Lower leg skin (tissue), 4 donors: ENCODE data around the gene MEAK7. TPM values are rescaled to one million over a fixed set of nuclear protein-coding genes. Genes with fewer than 3 reads are reported as not detected.
"Not testable (repeated sequence)": the region's sequence is repeated elsewhere in the genome, so short reads cannot be mapped to it uniquely, and the experiment has no call there.

ENCODE experiments used
- DNase-seq, 2 donors: peaks; one replicate each; pipeline ENCODE4 v3.0.0-alpha.2; 2019; ENCODE audit warnings: low spot score in 2 of 2
- H3K4me3 ChIP-seq: fragments of 200-600 bp; sonication (generic); 2 replicates; pipeline ENCODE4 v1.5.1; 2017; ENCODE audit warnings: mild to moderate bottlenecking, low read depth; ENCODE audit not compliant: poor library complexity, severe bottlenecking
- CTCF ChIP-seq, 3 donors: fragments of 450-650 bp; IDR thresholded peaks; one replicate each; pipeline ENCODE4 v1.5.1; 2016; ENCODE audit warnings: antibody characterized with exemption in 3 of 3, mild to moderate bottlenecking in 3 of 3, moderate library complexity in 2 of 3
- POLR2A ChIP-seq, 2 donors: fragments of 450-650 bp; IDR thresholded peaks; one replicate each; pipeline ENCODE4 v1.6.1; 2016 to 2017; ENCODE audit warnings: antibody characterized with exemption in 2 of 2, mild to moderate bottlenecking in 1 of 2, moderate library complexity in 1 of 2
- WGBS, 2 donors: methylation state at CpG; one replicate each; pipeline ENCODE4 v1.1.5; 2018; 5-methylcytosine and 5-hydroxymethylcytosine counted together
- intact Hi-C: fragments of 100-400 bp; cut with DNase I; formaldehyde crosslinking; loops from one replicate; pipeline ENCODE4 v1.15.0; 2023; ENCODE audit warnings: low total_unique reads
- total RNA-seq, 4 donors: library from RNA; depleted of rRNA; stranded (reverse); fragments of >200 nt; gene quantifications; one replicate each; pipeline ENCODE4 v1.1.0, GENCODE V29; 2016

Gene MEAK7
- total RNA-seq, 4 donors from 2014 or later: 10.2 to 20.8 (median 14.9) TPM

- no peak for TF ChIP-seq CTCF (IDR thresholded peaks at IDR 0.05)
- no peak for TF ChIP-seq POLR2A (IDR thresholded peaks at IDR 0.05)
- no peak overlapping the region for H3K4me3 ChIP-seq
- intact Hi-C loops: no loop called here
- DNase-seq: no peak
- 85 to 90% methylated on average over 5 of the region's 5 CpGs for WGBS, 2 donors
Observed at GRCh38 chr16:84530590-84530989, 26.1 kb upstream of the MEAK7 start.

GRCh38 chr16:84529607-84530006 is 25.1 kb upstream of the MEAK7 start:
- H3K4me3 ChIP-seq: no peak overlapping the region
- TF ChIP-seq POLR2A (IDR thresholded peaks at IDR 0.05) (no peak), CTCF (IDR thresholded peaks at IDR 0.05) (no peak)
- WGBS, 2 donors: 96% methylated on average over 3 of the region's 3 CpGs
- no peak for DNase-seq
- intact Hi-C loops: no loop called here

- 86 to 88% methylated on average over 6 of the region's 6 CpGs for WGBS, 2 donors
- no peak for DNase-seq
- no peak overlapping the region for H3K4me3 ChIP-seq
- no peak for TF ChIP-seq CTCF (IDR thresholded peaks at IDR 0.05)
- intact Hi-C loops: no loop called here
Observed at GRCh38 chr16:84528322-84528721, 23.9 kb upstream of the MEAK7 start.

GRCh38 chr16:84527532-84528269 is 23.2 kb upstream of the MEAK7 start:
- no peak for TF ChIP-seq CTCF (IDR thresholded peaks at IDR 0.05)
- no peak for TF ChIP-seq POLR2A (IDR thresholded peaks at IDR 0.05)
- intact Hi-C loops: no loop called here
- H3K4me3 ChIP-seq: no peak overlapping the region
- WGBS, 2 donors: 41 to 43% methylated on average over 11 of the region's 11 CpGs
- no peak for DNase-seq

- TF ChIP-seq CTCF (IDR thresholded peaks at IDR 0.05) (no peak), POLR2A (IDR thresholded peaks at IDR 0.05) (no peak)
- no peak overlapping the region for H3K4me3 ChIP-seq
- WGBS, 2 donors: 12 to 26% methylated on average over 27 to 28 of the region's 29 CpGs
- intact Hi-C loops: no loop called here
- DNase-seq: no peak
Observed at GRCh38 chr16:84526794-84527531, 22.5 kb upstream of the MEAK7 start.

- WGBS, 2 donors: 78 to 87% methylated on average over 21 of the region's 21 CpGs
- H3K4me3 ChIP-seq, intact Hi-C loops, DNase-seq: not testable (repeated sequence)
Observed at GRCh38 chr16:84524941-84525581, 20.6 kb upstream of the MEAK7 start.
